Mesenchymal stem cell (in vitro differentiated cells and primary cell): ENCODE results near the gene DDX47.

Source experiments
- DNase-seq: peaks from one replicate; pipeline ENCODE4 v3.0.0-alpha.2; 2013
- H2AFZ ChIP-seq: one replicate; pipeline ENCODE4 v1.6.1; 2013; ENCODE audit warnings: low read depth, mild to moderate bottlenecking, control low read depth, inconsistent platforms, low read length, moderate library complexity
- H2AK5ac ChIP-seq: 2 replicates; pipeline ENCODE4 v1.6.1; 2013; ENCODE audit warnings: low read length, moderate library complexity, mild to moderate bottlenecking, inconsistent platforms; ENCODE audit not compliant: severe bottlenecking
- H2BK120ac ChIP-seq: one replicate; pipeline ENCODE4 v1.6.1; 2013; ENCODE audit warnings: low read depth, mild to moderate bottlenecking, inconsistent platforms, low read length, moderate library complexity
- H2BK12ac ChIP-seq, 2 experiments: one replicate each; pipeline ENCODE4 v1.6.1; 2013; ENCODE audit warnings: inconsistent platforms in 2 of 2, low read length in 2 of 2, mild to moderate bottlenecking in 2 of 2, moderate library complexity in 2 of 2, control low read depth in 1 of 2
- H2BK15ac ChIP-seq: one replicate; pipeline ENCODE4 v1.6.1; 2013; ENCODE audit warnings: mild to moderate bottlenecking, low read depth, inconsistent platforms; ENCODE audit not compliant: poor library complexity, severe bottlenecking
- H2BK5ac ChIP-seq: 2 replicates; pipeline ENCODE4 v1.6.1; 2013; ENCODE audit warnings: low read depth, mild to moderate bottlenecking, low read length, control low read depth, inconsistent platforms; ENCODE audit not compliant: poor library complexity, severe bottlenecking
- H3K14ac ChIP-seq, 2 experiments: one replicate each; pipeline ENCODE4 v1.6.1; 2013; ENCODE audit warnings: inconsistent platforms in 2 of 2, low read length in 2 of 2, control low read depth in 1 of 2, mild to moderate bottlenecking in 1 of 2, moderate library complexity in 1 of 2
- H3K18ac ChIP-seq, 2 experiments: one replicate each; pipeline ENCODE4 v1.6.1; 2013; ENCODE audit warnings: inconsistent platforms in 2 of 2, low read length in 2 of 2, control low read depth in 1 of 2, low read depth in 1 of 2, mild to moderate bottlenecking in 1 of 2
- H3K23ac ChIP-seq, 2 experiments: one replicate each; pipeline ENCODE4 v1.6.1; 2013; ENCODE audit warnings: inconsistent platforms in 2 of 2, low read length in 2 of 2, mild to moderate bottlenecking in 2 of 2, moderate library complexity in 2 of 2, control low read depth in 1 of 2
- H3K27ac ChIP-seq: 2 replicates; pipeline ENCODE4 v1.5.1; 2013; ENCODE audit warnings: mild to moderate bottlenecking, moderate library complexity, low read length, control low read depth, inconsistent platforms; ENCODE audit not compliant: poor library complexity, severe bottlenecking
- H3K27me3 ChIP-seq, 2 experiments: 2 replicates each; pipeline versions ENCODE4 v1.6.1 to v1.7.0; 2013; ENCODE audit warnings: low read length in 2 of 2, mild to moderate bottlenecking in 2 of 2, moderate library complexity in 2 of 2, control low read depth in 1 of 2, inconsistent platforms in 1 of 2; ENCODE audit not compliant: control insufficient read depth in 1 of 2, insufficient read depth in 1 of 2
- H3K36me3 ChIP-seq, 2 experiments: 2 replicates each; pipeline versions ENCODE4 v1.6.1 to v1.7.0; 2013; ENCODE audit warnings: low read length in 2 of 2, control low read depth in 1 of 2, inconsistent platforms in 1 of 2, low read depth in 1 of 2, mild to moderate bottlenecking in 1 of 2; ENCODE audit not compliant: insufficient read depth in 2 of 2, control insufficient read depth in 1 of 2
- H3K4ac ChIP-seq, 2 experiments: one replicate each; pipeline ENCODE4 v1.6.1; 2013; ENCODE audit warnings: inconsistent platforms in 2 of 2, low read length in 2 of 2, mild to moderate bottlenecking in 2 of 2, moderate library complexity in 2 of 2, control low read depth in 1 of 2, low read depth in 1 of 2
- H3K4me1 ChIP-seq: 2 replicates; pipeline ENCODE4 v1.6.1; 2013; ENCODE audit warnings: low read depth, low read length, control low read depth; ENCODE audit not compliant: control insufficient read depth, insufficient read depth
- H3K4me2 ChIP-seq: 2 replicates; pipeline ENCODE4 v1.6.1; 2013; ENCODE audit warnings: low read length, mild to moderate bottlenecking, inconsistent platforms; ENCODE audit not compliant: poor library complexity, severe bottlenecking
- H3K4me3 ChIP-seq, 2 experiments: 2 replicates each; pipeline versions ENCODE4 v1.5.1 to v1.7.0; 2013; ENCODE audit warnings: low read length in 2 of 2, mild to moderate bottlenecking in 2 of 2, control low read depth in 1 of 2, low read depth in 1 of 2; ENCODE audit not compliant: insufficient read depth in 1 of 2
- H3K79me1 ChIP-seq: replicated peaks from 2 replicates; pipeline ENCODE4 v1.6.1; 2013; ENCODE audit warnings: mild to moderate bottlenecking, control low read depth, low read length, inconsistent platforms; ENCODE audit not compliant: poor library complexity, severe bottlenecking
- H3K9ac ChIP-seq: 2 replicates; pipeline ENCODE4 v1.7.0; 2013; ENCODE audit warnings: mild to moderate bottlenecking, low read length, moderate library complexity
- H3K9me3 ChIP-seq: 2 replicates; pipeline ENCODE4 v1.7.0; 2013; ENCODE audit warnings: mild to moderate bottlenecking, low read length; ENCODE audit not compliant: control insufficient read depth
- H4K8ac ChIP-seq: one replicate; pipeline ENCODE4 v1.6.1; 2013; ENCODE audit warnings: inconsistent platforms, mild to moderate bottlenecking, low read length, moderate library complexity
- H4K91ac ChIP-seq: one replicate; pipeline ENCODE4 v1.6.1; 2013; ENCODE audit warnings: mild to moderate bottlenecking, low read length, inconsistent platforms
- WGBS: methylation state at CpG from one replicate; pipeline ENCODE4 v1.1.7; 2013; ENCODE audit warnings: mixed read lengths; 5-methylcytosine and 5-hydroxymethylcytosine counted together

Gene DDX47

GRCh38 chr12:12784116-12784515 lies 29.0 kb upstream of the DDX47 start:
- Histone ChIP-seq H3K4me2 (no peak overlapping the region), H3K36me3 (no peaks in the 10 kb centered on the region), H3K9ac (no peak overlapping the region), H3K27ac (no peak overlapping the region), H3K79me1 (peaks cover 9% of the 10 kb centered on the region), H2AFZ (no peak overlapping the region), H3K23ac (no peak overlapping the region), H3K4ac (no peak overlapping the region), H3K4me1 (peaks cover 19% of the 10 kb centered on the region), H3K9me3 (no peaks in the 10 kb centered on the region), H4K91ac (no peak overlapping the region), H3K27me3 (no peaks in the 10 kb centered on the region), H4K8ac (no peak overlapping the region), H2BK120ac (no peak overlapping the region), H2BK5ac (no peak overlapping the region), H2BK12ac (no peak overlapping the region), H3K14ac (no peak overlapping the region), H2BK15ac (no peak overlapping the region), H3K4me3 (no peak overlapping the region), H3K18ac (no peak overlapping the region), H2AK5ac (no peak overlapping the region)
- no peak for DNase-seq
- 100% methylated on average over 1 of the region's 2 CpGs for WGBS

DNA sequence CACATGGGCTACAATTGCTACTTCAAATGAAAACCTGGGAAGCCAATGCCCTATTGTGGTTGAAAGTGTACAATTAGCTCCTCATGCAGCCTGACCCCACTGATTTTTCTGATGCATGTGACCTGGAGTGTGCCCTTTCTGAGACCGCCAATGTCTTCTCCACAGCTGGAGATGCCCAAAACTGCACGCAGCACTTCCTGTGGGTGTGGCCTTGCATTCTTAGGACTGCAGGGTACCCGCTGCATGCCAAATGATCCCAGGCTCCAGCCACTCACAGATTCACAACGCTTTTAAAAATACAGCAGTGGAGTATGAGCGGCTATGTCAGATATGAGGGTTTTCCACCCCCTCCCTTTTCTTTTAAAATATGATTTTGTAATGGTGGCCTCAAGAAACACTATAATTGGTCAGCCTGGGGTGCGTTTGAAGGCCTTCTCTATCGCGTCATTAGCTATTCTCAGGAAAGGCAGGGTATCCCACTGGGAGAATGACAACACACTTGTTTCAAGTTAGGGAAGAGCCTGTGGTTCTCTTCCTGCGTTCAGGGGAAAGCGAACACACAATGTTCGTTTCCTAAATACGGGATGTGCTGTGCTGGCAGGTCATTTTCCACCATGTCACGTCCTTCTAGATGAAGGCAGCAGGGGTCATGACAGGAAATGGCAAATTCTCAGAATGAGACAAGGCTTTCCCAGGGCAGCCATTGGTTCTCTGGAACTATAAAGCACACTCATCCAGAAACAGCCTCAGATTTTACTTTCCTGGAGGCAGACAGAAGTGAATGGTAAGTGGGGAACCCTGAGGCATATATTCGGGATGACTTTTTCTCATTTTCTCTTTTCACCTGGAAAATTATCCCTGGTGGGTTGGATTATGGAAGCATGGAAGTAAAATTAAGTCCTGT lies 28.0 kb upstream of the DDX47 start, which contains the start of gene APOLD1:
Gene APOLD1 (plus strand): TSS at position 749 of the 904 bp plus-strand sequence. CDS start 33 bp downstream, at position 782.
- Histone ChIP-seq H3K23ac (no peak within 1 kb of the TSS), H3K27ac (peak within 1 kb of the TSS; percentile 53), H2BK15ac (no peak within 1 kb of the TSS), H2BK12ac (no peak within 1 kb of the TSS), H4K8ac (no peak within 1 kb of the TSS), H3K79me1 (peaks cover 9% of the 10 kb centered on the region), H4K91ac (peak within 1 kb of the TSS; percentile 34), H2BK120ac (no peak within 1 kb of the TSS), H3K27me3 (no peaks in the 10 kb centered on the region), H3K4me2 (peak within 1 kb of the TSS; percentile 88), H3K4me1 (peaks cover 18% of the 10 kb centered on the region), H3K4ac (peak within 1 kb of the TSS in 1 of 2 experiments; percentile 96), H3K4me3 (peak within 1 kb of the TSS in 1 of 2 experiments; percentile 83), H2BK5ac (no peak within 1 kb of the TSS), H3K18ac (peak within 1 kb of the TSS in 1 of 2 experiments; percentile 11), H3K9ac (peak within 1 kb of the TSS; percentile 92), H3K14ac (no peak within 1 kb of the TSS), H3K9me3 (no peaks in the 10 kb centered on the region), H2AK5ac (peak within 1 kb of the TSS; percentile 42), H2AFZ (peak within 1 kb of the TSS; percentile 92), H3K36me3 (no peaks in the 10 kb centered on the region)
- peak; percentile 27 for DNase-seq
- 40% methylated on average over 10 of the region's 14 CpGs for WGBS

- Histone ChIP-seq H3K27ac (peak overlapping the region; percentile 9), H3K4me3 (peak overlapping the region in 1 of 2 experiments; percentile 83), H2BK15ac (no peak overlapping the region), H3K27me3 (no peaks in the 10 kb centered on the region), H3K36me3 (no peaks in the 10 kb centered on the region), H3K4ac (peak overlapping the region in 1 of 2 experiments; percentile 96), H3K23ac (no peak overlapping the region), H3K4me2 (peak overlapping the region; percentile 88), H3K18ac (no peak overlapping the region), H2BK120ac (no peak overlapping the region), H4K8ac (peak overlapping the region; percentile 57), H2BK12ac (no peak overlapping the region), H3K9me3 (no peaks in the 10 kb centered on the region), H2AK5ac (no peak overlapping the region), H2BK5ac (no peak overlapping the region), H3K79me1 (peaks cover 9% of the 10 kb centered on the region), H3K4me1 (peaks cover 15% of the 10 kb centered on the region), H3K14ac (no peak overlapping the region), H3K9ac (peak overlapping the region; percentile 92), H4K91ac (no peak overlapping the region), H2AFZ (peak overlapping the region; percentile 92)
- 76% methylated on average over 3 of the region's 4 CpGs for WGBS
- no peak for DNase-seq
Measured at GRCh38 chr12:12786351-12786705, 26.8 kb upstream of the DDX47 start.
